ENCODE data around the gene HSPA12B.

The HSPA12B gene

GRCh38 chr20:3705491-3705969 lies 27.0 kb upstream of the HSPA12B start:
- no peak for DNase-seq

GRCh38 chr20:3705970-3706739 lies 26.3 kb upstream of the HSPA12B start:
- DNase-seq = no peak

- DNase-seq = no peak
Observed at GRCh38 chr20:3706774-3707507, 25.5 kb upstream of the HSPA12B start.

GRCh38 chr20:3707508-3707899 lies 25.0 kb upstream of the HSPA12B start:
- no peak for DNase-seq

- no peak for DNase-seq
Observed at GRCh38 chr20:3710011-3710466, 22.4 kb upstream of the HSPA12B start.

- peak; percentile 58 to 69 for DNase-seq
Observed at GRCh38 chr20:3710703-3711483, 21.6 kb upstream of the HSPA12B start.

- DNase-seq = no peak
Observed at GRCh38 chr20:3711484-3711941, 21.0 kb upstream of the HSPA12B start.

GRCh38 chr20:3712279-3712873 lies 20.1 kb upstream of the HSPA12B start, which contains the start of gene SIGLEC1:
TSS of gene SIGLEC1 (minus strand) at chr20:3712600. CDS start at chr20:3707128, 5,472 bp downstream.
- DNase-seq = peak; percentile 11 to 70

- DNase-seq = peak in 1 of 2 donors; percentile 26
Observed at GRCh38 chr20:3714092-3714491, 18.4 kb upstream of the HSPA12B start.

GRCh38 chr20:3716195-3716834 lies 16.2 kb upstream of the HSPA12B start:
- peak; percentile 14 to 24 for DNase-seq

GRCh38 chr20:3719046-3719445 lies 13.4 kb upstream of the HSPA12B start:
- DNase-seq = no peak

GRCh38 chr20:3720068-3720467 lies 12.4 kb upstream of the HSPA12B start:
- no peak for DNase-seq

GRCh38 chr20:3720626-3721025 lies 11.9 kb upstream of the HSPA12B start:
- no peak for DNase-seq

GRCh38 chr20:3721912-3722311 lies 10.6 kb upstream of the HSPA12B start:
- no peak for DNase-seq

GRCh38 chr20:3723284-3723683 lies 9.2 kb upstream of the HSPA12B start:
- no peak for DNase-seq

GRCh38 chr20:3724356-3724755 lies 8.1 kb upstream of the HSPA12B start:
- DNase-seq = no peak

GRCh38 chr20:3727401-3728021 lies 5.0 kb upstream of the HSPA12B start:
- no peak for DNase-seq

- no peak for DNase-seq
Observed at GRCh38 chr20:3728354-3728753, 4.1 kb upstream of the HSPA12B start.

GRCh38 chr20:3728876-3729275 lies 3.6 kb upstream of the HSPA12B start:
- no peak for DNase-seq

- DNase-seq = no peak
Observed at GRCh38 chr20:3729378-3729777, 3.1 kb upstream of the HSPA12B start.

GRCh38 chr20:3729811-3730540 lies 2.5 kb upstream of the HSPA12B start:
- no peak for DNase-seq
